Measurements from ENCODE around the gene HYAL1. TPM values are rescaled to one million over a fixed set of nuclear protein-coding genes. Genes with fewer than 3 reads are reported as not detected.
"Not testable (repeated sequence)": the region's sequence is repeated elsewhere in the genome, so short reads cannot be mapped to it uniquely, and the experiment has no call there.

Gene HYAL1
- total RNA-seq, 2 donors from 2014 or later: 0.39 TPM; not detected in 1

GRCh38 chr3:50292159-50293078 is 11.0 kb downstream of the HYAL1 start, which contains the start of gene IFRD2:
Gene IFRD2 (minus strand): TSS chr3:50292429. CDS start chr3:50292274, 155 bp downstream.
- ATAC-seq (peak; percentile 96 to 99), DNase-seq (ENCODE audit: low spot score in 2 of 2) (peak; percentile 91 to 93)
- Mint-ChIP-seq H3K27ac (peak within 1 kb of the TSS; percentile 94 to 97), H3K9me3 (no peaks in the 10 kb centered on the region), H3K36me3 (peaks cover 9 to 13% of the 10 kb centered on the region in 2 donors)

- Mint-ChIP-seq H3K9me3 (no peaks in the 10 kb centered on the region), H3K36me3 (peaks cover 9 to 13% of the 10 kb centered on the region in 2 donors), H3K27ac (peak overlapping the region; percentile 85 to 94)
- ATAC-seq (no peak), DNase-seq (ENCODE audit: low spot score in 2 of 2) (no peak)
These were observed 13.2 kb downstream of the HYAL1 start for GRCh38 chr3:50290161-50290641.

DNA sequence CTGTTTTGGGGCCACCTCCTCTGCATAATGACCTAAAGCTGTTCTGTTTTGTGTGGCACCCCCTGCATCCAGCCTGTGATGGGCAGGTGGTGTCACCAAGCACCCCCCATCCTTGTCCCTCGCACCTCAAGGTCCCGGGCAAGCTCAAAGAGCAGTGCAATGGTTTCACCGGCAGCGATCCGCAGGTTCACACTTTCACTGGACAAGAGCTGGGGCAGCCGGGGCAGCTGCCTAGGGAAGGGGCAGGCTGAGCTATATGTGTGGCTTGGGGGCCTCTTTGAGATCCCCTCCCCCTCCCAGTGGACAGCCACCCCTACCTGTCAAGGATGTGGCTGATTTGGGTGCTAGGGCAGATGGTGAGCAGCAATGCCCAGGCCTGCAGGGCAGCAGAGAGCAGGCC is 14.2 kb downstream of the HYAL1 start:
- Mint-ChIP-seq H3K36me3 (peaks cover 9 to 13% of the 10 kb centered on the region in 2 donors), H3K9me3 (no peaks in the 10 kb centered on the region), H3K27ac (peak overlapping the region in 1 of 2 donors; percentile 9)
- ATAC-seq: no peak
- DNase-seq (ENCODE audit: low spot score in 2 of 2): no peak

DNA sequence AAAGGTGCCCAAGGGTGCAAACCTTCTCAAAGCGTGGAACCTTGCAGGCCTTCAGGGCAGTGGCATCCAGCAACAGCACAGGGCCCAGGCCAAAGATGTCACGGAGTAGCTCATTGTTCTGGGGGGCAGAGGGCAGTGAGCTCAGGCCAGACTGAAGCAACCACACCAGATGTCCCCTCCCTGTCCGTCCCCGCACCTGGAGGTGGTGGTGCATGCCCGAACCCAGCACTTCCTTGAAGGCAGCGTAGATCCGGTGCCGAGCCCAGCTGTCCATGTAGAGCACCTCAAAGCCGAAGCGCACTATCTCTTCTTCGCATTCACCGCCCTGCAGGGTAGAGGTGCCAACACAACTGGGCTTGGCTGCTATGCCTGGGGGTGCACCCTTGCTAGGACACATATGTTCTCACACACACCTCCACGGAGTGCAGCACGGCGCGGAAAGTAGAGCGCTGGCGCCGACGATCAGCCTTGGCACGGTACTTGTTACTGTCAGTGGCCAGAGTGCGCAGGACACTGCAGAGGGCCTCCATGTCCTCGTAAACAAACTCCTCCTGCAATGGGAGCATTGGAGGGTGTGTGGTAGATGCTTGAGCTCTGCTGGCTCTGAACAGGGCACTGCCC is 14.9 kb downstream of the HYAL1 start:
- peaks cover 9 to 13% of the 10 kb centered on the region in 2 donors for H3K36me3 Mint-ChIP-seq
- peak overlapping the region in 1 of 2 donors; percentile 65 for H3K27ac Mint-ChIP-seq
- no peaks in the 10 kb centered on the region for H3K9me3 Mint-ChIP-seq
- DNase-seq (ENCODE audit: low spot score in 2 of 2): no peak
- no peak for ATAC-seq

- Mint-ChIP-seq H3K9me3 (no peaks in the 10 kb centered on the region), H3K27ac (no peak overlapping the region), H3K36me3 (peaks cover 8 to 9% of the 10 kb centered on the region in 2 donors)
- DNase-seq (ENCODE audit: low spot score in 2 of 2) (no peak), ATAC-seq (no peak)
These were observed 16.1 kb downstream of the HYAL1 start for GRCh38 chr3:50287262-50287661.

- no peak for ATAC-seq
These were observed 16.8 kb downstream of the HYAL1 start for GRCh38 chr3:50286322-50287227.

GRCh38 chr3:50284121-50284520 is 19.3 kb downstream of the HYAL1 start:
- not testable (repeated sequence) for H3K36me3 Mint-ChIP-seq; H3K27ac Mint-ChIP-seq; ATAC-seq; DNase-seq (ENCODE audit: low spot score in 2 of 2); H3K9me3 Mint-ChIP-seq

More at GRCh38 chr3:50286322-50287227, 16.8 kb downstream of the HYAL1 start:
- Mint-ChIP-seq H3K27ac (no peak overlapping the region), H3K36me3 (peaks cover 6 to 7% of the 10 kb centered on the region in 2 donors), H3K9me3 (no peaks in the 10 kb centered on the region)
- no peak for DNase-seq (ENCODE audit: low spot score in 2 of 2)

- H3K9me3 Mint-ChIP-seq: no peaks in the 10 kb centered on the region
- H3K27ac Mint-ChIP-seq: no peak overlapping the region
- ATAC-seq (no peak), DNase-seq (ENCODE audit: low spot score in 2 of 2) (no peak)
- no peaks in the 10 kb centered on the region for H3K36me3 Mint-ChIP-seq
These were observed 23.9 kb downstream of the HYAL1 start for GRCh38 chr3:50279255-50280016.

DNA sequence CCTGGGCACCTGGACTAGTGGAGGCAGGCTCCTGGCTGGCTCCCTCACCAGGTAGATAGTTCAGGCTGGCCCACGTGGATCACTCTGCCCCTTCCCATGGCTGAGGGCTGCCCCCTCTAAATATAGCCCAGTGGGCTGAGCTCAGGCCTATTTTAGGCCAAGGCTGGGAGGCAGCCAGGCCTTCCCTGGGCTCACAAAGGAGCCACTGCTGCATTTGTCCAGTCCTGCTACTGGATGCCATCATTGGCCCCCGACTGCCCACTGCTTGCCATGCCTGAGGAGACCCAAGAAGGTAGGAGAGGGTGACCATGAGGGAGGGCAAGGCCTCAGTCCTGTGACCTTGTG is 24.5 kb downstream of the HYAL1 start, which contains the start of gene LSMEM2:
Gene LSMEM2 (plus strand): TSS at position 208 of the 345 bp plus-strand sequence. CDS start 27 bp downstream, at position 235.
- DNase-seq (ENCODE audit: low spot score in 2 of 2) (no peak), ATAC-seq (no peak)
- Mint-ChIP-seq H3K27ac (no peak within 1 kb of the TSS), H3K36me3 (no peaks in the 10 kb centered on the region), H3K9me3 (no peaks in the 10 kb centered on the region)

GRCh38 chr3:50278123-50278879 is 25.1 kb downstream of the HYAL1 start:
- H3K36me3 Mint-ChIP-seq: no peaks in the 10 kb centered on the region
- H3K27ac Mint-ChIP-seq: no peak overlapping the region
- H3K9me3 Mint-ChIP-seq: no peaks in the 10 kb centered on the region
- no peak for ATAC-seq
- no peak for DNase-seq (ENCODE audit: low spot score in 2 of 2)

GRCh38 chr3:50276762-50277101 is 26.6 kb downstream of the HYAL1 start:
- DNase-seq (ENCODE audit: low spot score in 2 of 2): no peak
- no peak overlapping the region for H3K27ac Mint-ChIP-seq
- no peak for ATAC-seq
- no peaks in the 10 kb centered on the region for H3K36me3 Mint-ChIP-seq
- no peaks in the 10 kb centered on the region for H3K9me3 Mint-ChIP-seq

GRCh38 chr3:50275996-50276761 is 27.2 kb downstream of the HYAL1 start:
- H3K27ac Mint-ChIP-seq: no peak overlapping the region
- no peaks in the 10 kb centered on the region for H3K36me3 Mint-ChIP-seq
- ATAC-seq (peak in 1 of 2 donors; percentile 19), DNase-seq (ENCODE audit: low spot score in 2 of 2) (no peak)
- H3K9me3 Mint-ChIP-seq: no peaks in the 10 kb centered on the region

DNA sequence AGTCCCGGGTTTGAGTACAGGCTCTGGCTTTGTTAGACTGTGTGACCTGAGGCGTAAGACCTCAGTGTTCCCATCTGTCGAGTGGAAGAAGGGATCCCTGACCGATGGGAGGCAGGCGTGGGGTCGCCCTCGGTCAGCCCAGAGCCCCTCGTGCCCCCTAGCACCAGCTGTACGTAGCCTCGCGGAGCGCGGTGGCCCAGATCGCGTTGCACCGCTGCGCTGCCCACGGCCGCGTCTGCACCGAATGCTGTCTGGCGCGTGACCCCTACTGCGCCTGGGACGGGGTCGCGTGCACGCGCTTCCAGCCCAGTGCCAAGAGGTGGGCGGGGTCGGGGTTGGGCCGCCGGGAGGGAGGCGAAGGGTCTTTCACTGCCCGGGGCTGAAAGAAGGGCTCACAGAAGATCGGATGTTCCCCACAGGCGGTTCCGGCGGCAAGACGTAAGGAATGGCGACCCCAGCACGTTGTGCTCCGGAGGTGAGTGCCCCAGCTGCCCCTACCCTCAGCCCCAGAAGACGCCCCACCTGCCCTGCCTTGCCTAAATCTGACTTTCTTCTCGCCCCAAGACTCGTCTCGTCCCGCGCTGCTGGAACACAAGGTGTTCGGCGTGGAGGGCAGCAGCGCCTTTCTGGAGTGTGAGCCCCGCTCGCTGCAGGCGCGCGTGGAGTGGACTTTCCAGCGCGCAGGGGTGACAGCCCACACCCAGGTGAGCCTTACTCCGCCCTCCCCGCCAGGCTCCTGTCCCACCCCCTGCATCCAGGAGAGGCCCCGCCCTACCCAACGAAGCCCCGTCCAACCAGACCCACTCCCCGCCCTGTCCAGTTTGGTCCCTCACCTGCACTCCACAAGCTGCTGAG is 28.0 kb downstream of the HYAL1 start:
- DNase-seq (ENCODE audit: low spot score in 2 of 2) (no peak), ATAC-seq (no peak)
- Mint-ChIP-seq H3K36me3 (no peaks in the 10 kb centered on the region), H3K9me3 (no peaks in the 10 kb centered on the region), H3K27ac (no peak overlapping the region)

All from activated naive CD4-positive, alpha-beta T cell treated with anti-CD3 and anti-CD28 coated beads, Interleukin-2, amount 50 U/mL, for 72 hours (primary cell).